Fibroblast of skin of left biceps (primary cell): Measurements from ENCODE around the gene ANTXRL.
"Not testable (repeated sequence)": the region's sequence is repeated elsewhere in the genome, so short reads cannot be mapped to it uniquely, and the experiment has no call there.

Experiments
- DNase-seq, 2 experiments: peaks; one replicate each; pipeline ENCODE4 v3.0.0-alpha.2; 2013; ENCODE audit warnings: low read depth in 2 of 2

ANTXRL gene

DNA sequence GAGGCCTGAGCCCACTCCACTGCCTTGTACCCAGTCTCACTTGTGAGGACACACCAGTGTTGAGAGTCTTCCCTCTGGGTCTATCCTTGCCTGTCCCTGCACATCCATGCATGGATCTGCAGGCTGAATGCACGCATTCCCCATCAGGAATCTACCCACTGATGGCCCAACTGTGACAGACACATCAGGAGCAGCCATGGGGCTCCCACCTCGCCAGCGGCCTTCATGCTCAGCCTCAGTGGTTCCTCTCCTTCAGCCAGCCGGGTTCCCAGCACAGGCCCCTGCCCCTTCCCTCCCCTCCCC lies 21.3 kb downstream of the ANTXRL start:
- no peak for DNase-seq

GRCh38 chr10:46308666-46309450 lies 22.1 kb downstream of the ANTXRL start:
- DNase-seq, result no peak

GRCh38 chr10:46309511-46310142 lies 22.8 kb downstream of the ANTXRL start:
- DNase-seq, result no peak

- no peak for DNase-seq
Observed at GRCh38 chr10:46310143-46310514, 23.3 kb downstream of the ANTXRL start.

- no peak for DNase-seq
Observed at GRCh38 chr10:46310851-46311250, 24.1 kb downstream of the ANTXRL start.

GRCh38 chr10:46311501-46311951 lies 24.7 kb downstream of the ANTXRL start:
- DNase-seq, result no peak

- DNase-seq, result not testable (repeated sequence)
Observed at GRCh38 chr10:46311961-46312431, 25.2 kb downstream of the ANTXRL start.

DNA sequence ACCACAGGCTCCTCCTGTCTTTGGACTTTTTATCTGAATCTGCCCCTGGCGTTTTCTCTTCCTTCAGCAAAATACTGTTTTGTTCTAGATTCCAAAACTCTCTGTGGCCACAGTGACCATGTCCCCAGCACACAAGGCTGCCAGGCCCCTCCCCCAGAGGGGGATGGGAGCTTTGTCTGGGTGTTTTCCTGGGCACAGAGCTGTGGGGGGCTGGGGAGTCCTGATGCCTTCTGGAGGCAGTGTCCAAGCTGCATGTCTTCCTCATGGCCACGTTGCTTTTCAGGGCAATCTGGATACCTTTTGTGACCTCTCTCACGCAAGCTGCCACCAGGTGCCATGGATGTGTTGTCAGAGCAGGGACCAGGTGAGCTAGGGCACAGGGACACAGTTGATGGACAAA lies 26.2 kb downstream of the ANTXRL start:
- DNase-seq, result no peak

DNA sequence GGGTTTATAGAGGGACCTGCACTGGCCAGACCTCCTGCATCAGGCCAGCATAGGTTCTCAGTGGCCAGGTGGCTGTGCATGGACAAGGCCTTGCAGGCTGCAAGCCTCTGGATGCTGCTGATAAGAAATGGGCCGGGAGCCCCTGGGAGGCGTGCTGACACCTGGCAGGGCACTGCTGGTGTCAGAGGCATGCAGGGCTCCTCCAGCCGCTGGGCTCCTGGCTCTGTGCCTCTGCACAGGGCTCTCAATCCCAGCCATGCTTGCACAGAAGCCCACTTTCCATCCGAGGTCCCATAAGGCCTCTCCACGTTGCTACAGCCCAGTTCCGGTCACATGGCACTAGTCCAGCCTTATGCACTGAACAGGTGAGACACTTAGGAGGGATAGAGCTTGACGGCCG lies 27.3 kb downstream of the ANTXRL start:
- no peak for DNase-seq

GRCh38 chr10:46315071-46315860 lies 28.5 kb downstream of the ANTXRL start:
- peak in 1 of 2 experiments; percentile 3 for DNase-seq

DNA sequence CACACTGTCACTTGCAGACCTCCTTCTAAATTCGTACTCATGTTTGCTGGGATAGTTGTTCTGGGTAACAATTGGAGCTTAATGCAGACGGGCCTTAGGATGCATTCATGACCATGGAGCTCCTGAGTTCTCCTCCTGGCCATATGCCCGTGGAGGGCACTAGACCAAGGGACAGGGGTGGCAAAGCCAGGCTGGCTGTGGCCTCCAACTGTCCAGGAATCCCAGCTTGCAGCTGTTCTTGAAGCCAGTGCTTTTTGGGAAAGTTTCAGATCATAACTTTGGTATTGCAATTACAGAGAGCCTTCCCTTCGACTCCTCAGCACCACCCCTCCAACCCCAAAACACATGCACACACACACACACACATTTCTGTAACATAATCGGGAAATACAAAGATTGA lies 30.6 kb downstream of the ANTXRL start:
- DNase-seq, result no peak

- DNase-seq, result no peak
Observed at GRCh38 chr10:46317889-46318288, 31.1 kb downstream of the ANTXRL start.

- no peak for DNase-seq
Observed at GRCh38 chr10:46318799-46319198, 32.0 kb downstream of the ANTXRL start.

GRCh38 chr10:46319389-46319788 lies 32.6 kb downstream of the ANTXRL start:
- DNase-seq, result no peak

DNA sequence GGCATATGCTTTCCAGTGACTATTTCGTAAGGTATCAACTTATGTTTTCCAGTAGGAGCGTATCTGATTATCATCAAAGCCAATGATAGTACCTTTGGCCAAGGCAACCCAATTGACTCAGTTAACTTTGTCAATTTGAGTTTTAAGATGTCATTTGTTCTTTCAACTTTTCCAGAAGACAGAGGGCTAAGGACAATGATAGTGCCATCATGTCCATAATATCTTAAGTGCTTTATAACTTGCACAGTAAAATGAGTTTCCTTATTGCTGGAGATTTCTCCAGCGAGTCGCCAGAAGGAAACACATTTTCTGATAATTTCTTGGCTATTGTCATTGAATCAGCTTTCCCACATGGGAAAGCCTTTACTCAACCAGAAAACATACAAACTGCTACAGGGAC lies 35.0 kb downstream of the ANTXRL start:
- no peak for DNase-seq

- DNase-seq, result no peak
Observed at GRCh38 chr10:46323176-46323575, 36.4 kb downstream of the ANTXRL start.

DNA sequence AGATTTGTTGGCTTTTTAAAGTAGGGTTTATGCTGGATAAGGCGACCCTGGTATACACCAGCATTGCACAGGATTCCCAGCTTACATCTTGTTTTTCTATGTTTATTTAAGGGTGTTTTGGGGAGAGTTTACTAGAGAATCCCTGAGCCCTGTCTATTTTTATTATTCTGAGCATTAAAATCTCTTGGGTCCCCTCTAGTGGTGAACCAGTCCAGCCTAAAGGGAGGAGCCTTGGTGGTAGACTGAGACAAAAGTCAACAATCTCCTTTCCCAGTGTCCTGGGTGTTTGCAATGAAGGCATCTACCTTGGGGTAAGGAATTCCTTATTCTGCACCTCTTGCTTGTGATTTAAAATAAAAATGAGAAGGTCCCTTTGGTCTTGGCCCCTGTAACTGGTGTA lies 38.2 kb downstream of the ANTXRL start:
- no peak for DNase-seq

DNA sequence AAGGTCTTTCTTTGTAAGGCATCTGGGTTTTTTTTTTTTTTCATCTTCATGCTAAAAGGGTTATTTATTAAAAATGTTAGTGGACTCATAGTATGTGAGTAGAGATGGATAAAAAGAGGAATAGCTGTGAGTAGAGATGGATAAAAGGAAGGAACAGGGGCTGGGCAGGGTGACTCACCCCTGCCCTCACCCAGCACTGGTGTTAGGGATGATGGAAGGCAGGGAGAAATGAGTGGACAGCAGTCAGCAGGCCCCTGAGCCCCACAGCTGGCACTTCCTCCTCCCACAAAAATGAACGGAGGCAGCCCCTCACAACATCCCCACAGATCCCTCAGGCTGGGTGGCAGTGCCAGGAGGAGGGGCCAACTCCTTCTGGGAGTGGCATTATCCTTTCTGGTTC lies 39.3 kb downstream of the ANTXRL start:
- DNase-seq, result no peak

GRCh38 chr10:46326971-46327370 lies 40.2 kb downstream of the ANTXRL start:
- no peak for DNase-seq

DNA sequence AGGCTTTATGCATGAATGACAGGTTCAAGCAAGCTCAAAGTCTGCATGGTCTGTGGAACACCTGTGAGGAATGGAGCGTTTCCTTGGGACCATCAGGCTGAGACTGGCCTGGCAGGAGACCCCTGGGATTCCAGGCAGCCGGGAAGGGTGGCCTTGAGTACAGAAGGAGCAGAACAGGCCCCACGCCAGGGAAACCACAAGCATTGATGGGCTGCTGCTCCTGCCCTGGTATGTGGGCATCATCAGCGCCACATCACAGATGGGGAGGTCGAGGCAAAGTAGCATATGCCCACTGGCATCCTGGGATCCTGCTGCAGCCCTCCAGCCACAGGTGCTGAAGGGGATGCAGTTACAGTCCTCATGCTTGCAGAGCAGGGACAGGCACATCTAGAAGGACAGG lies 40.9 kb downstream of the ANTXRL start:
- no peak for DNase-seq

DNA sequence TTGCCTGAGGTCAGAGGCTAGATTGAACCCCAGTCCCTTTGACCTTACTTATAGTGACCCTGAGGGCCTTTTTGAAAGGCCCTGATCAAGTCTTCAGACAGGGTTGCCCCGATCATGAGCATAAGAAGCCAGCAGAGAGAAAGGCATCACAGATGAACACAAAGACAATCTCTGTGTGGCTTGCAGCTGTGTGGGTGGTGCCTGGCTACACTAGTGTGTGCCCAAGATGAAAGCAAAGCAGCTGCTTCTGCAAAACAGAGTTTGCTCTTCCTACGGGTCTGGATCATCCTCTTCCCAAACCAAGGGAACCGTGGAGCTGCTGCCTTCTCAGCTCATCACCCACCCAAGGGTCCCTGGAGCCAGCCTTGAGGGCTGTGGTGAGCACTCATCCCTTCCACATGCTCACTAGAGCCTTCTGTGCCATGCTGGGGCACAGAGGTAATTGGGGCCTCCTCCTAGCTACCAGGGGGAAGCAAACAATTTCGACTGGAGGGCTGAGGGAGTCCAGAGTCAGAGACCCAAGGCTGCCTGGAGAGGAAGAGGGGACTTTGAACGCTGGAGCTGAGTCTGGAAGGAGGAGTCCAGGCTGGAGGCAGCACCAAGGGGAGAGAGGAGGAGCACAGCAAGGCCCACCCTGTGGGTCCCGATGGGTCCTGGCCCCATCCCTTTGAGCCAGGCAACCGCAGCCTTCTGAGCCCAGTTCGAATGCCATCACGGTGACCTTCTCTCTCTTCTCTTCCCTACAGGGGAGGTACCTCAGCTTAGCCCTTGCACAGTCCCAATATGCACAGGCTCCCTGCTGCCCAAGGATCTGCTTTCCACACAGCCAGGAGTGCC lies 42.3 kb downstream of the ANTXRL start:
- DNase-seq, result no peak

DNA sequence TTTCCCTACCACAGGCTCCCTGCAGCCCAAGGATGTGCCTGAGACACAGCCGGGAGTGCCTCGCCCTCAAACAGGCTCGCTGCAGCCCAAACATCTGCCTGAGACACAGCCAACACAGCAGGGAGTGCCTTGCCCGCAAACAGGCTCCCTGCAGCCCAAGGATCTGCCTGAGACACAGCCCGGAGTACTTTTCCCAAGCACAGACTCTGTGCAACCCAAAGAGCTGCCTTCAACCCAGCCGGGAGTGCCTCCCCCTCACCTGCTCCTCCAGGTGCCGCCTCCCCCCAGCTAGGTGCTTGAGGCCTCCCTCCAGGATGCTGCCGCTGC lies 42.9 kb downstream of the ANTXRL start:
- no peak for DNase-seq
